GM12873 (cell line): ENCODE data around the gene JAKMIP3.

Source experiments
- CTCF ChIP-seq: IDR thresholded peaks from 2 replicates; pipeline ENCODE4 v1.5.1; 2012; ENCODE audit warnings: low read depth, mild to moderate bottlenecking, moderate library complexity, low read length, control low read depth; ENCODE audit not compliant: insufficient read depth; ENCODE audit errors: missing control alignments

JAKMIP3 gene

GRCh38 chr10:132065491-132066105 is at the start of gene JAKMIP3:
TSS of gene JAKMIP3 (plus strand) at chr10:132065946. CDS start at chr10:132104809, 38,863 bp downstream.
- TF ChIP-seq CTCF: no peak

- no peak for TF ChIP-seq CTCF
These were observed 49.2 kb upstream of the JAKMIP3 start for GRCh38 chr10:132016514-132016913.

GRCh38 chr10:132018446-132018845 is 47.3 kb upstream of the JAKMIP3 start:
- TF ChIP-seq CTCF: no peak

- TF ChIP-seq CTCF: no peak
These were observed 46.4 kb upstream of the JAKMIP3 start for GRCh38 chr10:132019366-132019765.

- no peak for TF ChIP-seq CTCF
These were observed 45.3 kb upstream of the JAKMIP3 start for GRCh38 chr10:132020456-132020855.

- TF ChIP-seq CTCF: no peak
These were observed 44.7 kb upstream of the JAKMIP3 start for GRCh38 chr10:132021046-132021445.

- no peak for TF ChIP-seq CTCF
These were observed 44.1 kb upstream of the JAKMIP3 start for GRCh38 chr10:132021504-132022143.
